GM21447 (cell line): ENCODE results near the gene EMSY.
"Not testable (repeated sequence)": the region's sequence is repeated elsewhere in the genome, so short reads cannot be mapped to it uniquely, and the experiment has no call there.

Source experiments
- ATAC-seq: cut with Tn5 transposase; IDR thresholded peaks from one replicate; pipeline ENCODE4 v1.9.1; 2021; ENCODE audit not compliant: unreplicated experiment

The EMSY gene, protein sequence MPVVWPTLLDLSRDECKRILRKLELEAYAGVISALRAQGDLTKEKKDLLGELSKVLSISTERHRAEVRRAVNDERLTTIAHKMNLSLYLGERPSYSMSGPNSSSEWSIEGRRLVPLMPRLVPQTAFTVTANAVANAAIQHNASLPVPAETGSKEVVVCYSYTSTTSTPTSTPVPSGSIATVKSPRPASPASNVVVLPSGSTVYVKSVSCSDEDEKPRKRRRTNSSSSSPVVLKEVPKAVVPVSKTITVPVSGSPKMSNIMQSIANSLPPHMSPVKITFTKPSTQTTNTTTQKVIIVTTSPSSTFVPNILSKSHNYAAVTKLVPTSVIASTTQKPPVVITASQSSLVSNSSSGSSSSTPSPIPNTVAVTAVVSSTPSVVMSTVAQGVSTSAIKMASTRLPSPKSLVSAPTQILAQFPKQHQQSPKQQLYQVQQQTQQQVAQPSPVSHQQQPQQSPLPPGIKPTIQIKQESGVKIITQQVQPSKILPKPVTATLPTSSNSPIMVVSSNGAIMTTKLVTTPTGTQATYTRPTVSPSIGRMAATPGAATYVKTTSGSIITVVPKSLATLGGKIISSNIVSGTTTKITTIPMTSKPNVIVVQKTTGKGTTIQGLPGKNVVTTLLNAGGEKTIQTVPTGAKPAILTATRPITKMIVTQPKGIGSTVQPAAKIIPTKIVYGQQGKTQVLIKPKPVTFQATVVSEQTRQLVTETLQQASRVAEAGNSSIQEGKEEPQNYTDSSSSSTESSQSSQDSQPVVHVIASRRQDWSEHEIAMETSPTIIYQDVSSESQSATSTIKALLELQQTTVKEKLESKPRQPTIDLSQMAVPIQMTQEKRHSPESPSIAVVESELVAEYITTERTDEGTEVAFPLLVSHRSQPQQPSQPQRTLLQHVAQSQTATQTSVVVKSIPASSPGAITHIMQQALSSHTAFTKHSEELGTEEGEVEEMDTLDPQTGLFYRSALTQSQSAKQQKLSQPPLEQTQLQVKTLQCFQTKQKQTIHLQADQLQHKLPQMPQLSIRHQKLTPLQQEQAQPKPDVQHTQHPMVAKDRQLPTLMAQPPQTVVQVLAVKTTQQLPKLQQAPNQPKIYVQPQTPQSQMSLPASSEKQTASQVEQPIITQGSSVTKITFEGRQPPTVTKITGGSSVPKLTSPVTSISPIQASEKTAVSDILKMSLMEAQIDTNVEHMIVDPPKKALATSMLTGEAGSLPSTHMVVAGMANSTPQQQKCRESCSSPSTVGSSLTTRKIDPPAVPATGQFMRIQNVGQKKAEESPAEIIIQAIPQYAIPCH (N-terminal part only)

DNA sequence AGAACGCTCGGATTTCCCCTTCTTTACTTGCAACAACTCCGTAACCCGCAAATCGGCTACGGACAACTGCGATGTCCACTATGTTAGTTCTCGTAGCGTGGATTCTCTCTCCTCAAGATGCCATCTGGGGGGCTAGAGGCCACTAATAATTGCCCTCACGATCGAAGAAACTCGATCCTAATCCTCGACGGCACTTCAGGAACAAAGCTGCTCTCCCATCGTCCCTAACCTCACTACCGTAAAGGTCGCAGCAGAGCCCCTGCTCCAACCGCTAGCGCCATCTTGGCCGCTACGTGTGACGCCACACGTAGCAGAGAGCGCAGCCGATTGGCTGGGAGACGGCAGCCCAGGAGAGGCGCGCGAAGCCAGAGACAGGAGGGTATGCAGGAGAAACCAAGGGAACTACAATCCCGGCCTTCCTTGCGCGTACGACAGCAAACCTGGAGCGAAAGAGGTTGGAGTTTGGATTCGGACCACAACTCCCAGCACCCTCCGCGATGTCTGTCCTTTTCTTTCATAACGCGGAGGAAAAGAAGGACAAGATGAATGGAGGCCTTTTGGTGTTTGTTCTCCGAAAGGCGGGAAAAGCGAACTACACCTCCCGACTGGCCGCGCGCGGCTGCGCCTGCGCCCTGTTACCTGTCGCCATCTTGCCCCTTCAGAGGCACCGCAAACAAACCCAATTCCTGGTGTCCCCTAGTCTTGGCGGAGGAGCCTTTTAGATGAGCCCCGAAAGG is at the start of gene EMSY:
TSS of gene EMSY (plus strand) at position 635 of the 737 bp plus-strand sequence. CDS start 1,921 bp downstream, outside the sequence.
- peak; percentile 86 for ATAC-seq

DNA sequence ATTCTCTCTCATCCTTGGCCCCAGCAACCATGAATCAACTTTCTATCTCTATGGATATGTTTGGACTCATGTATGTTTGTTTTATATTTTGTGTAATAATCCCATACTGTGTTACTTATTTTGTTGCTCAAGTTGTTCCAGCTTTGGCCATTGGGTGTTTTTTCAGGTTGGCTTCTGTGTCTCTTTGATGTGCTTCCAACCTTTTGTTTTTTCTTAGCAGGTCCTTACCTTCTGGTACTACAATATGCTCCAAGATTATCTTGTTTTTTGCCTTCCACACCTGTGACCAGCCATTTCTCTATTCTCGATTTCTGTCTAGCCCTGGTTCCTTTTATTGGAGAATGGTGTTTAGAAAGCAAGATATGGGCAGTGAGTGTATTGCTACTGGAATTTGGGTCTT is 49.5 kb upstream of the EMSY start:
- ATAC-seq: no peak

DNA sequence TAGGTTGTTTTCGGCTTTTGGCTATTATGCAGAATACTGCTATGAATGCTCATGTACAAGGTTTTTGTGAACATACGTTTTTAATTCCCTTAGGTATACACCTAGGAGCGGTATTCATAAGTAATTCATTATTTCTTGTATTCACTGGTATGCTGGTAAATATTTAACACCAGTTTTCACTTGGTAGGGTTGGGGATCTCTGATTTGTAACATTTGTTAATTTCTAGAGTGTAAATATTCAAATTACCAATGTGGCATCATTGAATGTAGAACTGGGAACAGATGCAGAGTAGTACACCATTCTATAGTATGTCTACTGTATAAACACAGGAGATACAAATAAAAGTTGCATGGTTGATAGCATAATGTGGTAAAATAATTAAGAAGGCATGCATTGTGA is 47.4 kb upstream of the EMSY start:
- peak; percentile 55 for ATAC-seq

DNA sequence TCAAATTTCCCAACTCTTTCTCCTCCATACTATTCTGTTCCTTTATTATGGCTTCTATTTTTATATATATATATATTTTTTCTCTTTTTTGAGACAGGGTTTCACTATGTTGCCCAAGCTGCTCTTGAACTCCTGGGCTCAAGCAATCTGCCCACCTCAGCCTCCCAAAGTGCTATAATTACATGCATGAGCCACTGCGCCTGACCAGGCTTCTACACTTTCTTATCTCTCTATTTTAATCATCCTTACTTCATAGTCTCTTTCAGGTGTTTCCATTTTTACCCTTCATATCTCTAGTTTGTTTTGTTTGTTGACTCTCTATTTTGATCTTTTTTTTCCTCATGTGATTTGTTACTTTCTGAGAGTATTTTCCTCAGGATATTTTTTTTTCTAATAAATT is 43.9 kb upstream of the EMSY start:
- ATAC-seq: no peak

DNA sequence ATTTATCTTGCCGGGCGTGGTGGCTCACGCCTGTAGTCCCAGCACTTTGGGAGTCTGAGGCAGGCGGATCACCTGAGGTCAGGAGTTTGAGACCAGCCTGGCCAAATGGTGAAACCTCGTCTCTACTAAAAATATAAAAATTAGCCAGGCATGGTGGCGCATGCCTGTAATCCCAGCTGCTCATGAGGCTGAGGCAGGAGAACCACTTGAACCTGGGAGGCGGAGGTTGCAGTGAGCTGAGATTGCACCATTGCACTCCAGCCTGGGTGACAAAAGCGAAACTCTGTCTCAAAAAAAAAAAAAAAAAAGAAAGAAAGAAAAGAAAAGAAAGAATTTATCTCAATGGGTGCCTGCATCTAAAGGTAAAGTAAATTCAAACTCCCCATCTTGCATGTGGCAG is 43.3 kb upstream of the EMSY start:
- not testable (repeated sequence) for ATAC-seq

DNA sequence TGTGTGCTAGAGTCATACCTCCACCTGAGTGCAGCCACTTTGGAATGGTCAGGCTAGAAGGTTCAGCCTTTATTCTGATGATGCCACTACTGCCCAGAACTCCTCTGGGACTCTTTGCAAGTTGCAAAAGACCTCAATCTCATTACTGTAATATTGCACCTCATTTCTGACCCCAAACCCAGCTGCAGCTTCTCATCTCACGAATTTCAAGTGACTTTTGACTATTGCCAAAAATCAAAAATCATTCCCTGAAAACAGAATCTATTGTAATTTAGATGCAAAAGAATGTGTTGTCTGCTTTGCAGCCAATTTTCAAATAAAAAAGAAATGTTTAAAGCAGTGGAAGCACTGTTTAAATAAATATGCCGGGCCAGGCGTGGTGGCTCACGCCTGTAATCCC is 38.5 kb upstream of the EMSY start:
- ATAC-seq: no peak

DNA sequence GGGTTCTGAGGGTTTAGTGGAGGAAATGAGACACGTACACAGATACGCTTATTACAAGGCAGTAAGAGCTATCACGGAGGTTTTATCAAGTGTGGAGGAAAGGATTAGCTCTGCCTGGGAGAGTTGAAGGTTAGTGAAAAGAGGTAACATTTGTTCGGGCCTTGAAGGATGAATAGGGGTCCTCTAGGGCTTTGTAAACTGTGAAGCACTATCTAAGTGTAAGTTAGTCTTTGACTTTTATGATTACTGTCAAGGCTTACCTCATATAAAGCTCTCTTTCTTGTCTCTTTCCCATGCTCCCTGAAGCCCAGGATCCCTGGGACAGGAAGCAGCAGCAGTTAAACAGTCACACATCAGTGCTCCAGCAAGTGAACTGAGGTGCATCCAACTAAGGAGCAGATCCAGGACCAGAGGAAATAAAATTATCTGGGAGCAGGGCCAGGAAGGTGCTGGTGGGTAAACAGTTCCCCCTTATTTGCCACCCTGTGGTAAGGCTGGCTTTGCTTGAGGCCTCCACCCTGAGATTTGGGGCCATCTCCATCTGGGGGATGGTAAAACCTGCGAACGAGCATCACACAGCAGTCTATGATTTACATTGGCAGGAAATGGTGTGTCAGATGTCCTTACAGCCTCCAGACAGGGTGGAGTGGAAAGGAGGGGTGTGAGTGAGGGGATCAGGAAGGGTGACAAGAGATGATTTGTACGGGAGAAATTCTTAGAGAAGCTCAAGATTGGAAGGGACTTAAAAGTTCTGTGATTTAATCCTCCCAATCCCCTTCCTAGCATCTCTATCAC is 36.5 kb upstream of the EMSY start:
- no peak for ATAC-seq

DNA sequence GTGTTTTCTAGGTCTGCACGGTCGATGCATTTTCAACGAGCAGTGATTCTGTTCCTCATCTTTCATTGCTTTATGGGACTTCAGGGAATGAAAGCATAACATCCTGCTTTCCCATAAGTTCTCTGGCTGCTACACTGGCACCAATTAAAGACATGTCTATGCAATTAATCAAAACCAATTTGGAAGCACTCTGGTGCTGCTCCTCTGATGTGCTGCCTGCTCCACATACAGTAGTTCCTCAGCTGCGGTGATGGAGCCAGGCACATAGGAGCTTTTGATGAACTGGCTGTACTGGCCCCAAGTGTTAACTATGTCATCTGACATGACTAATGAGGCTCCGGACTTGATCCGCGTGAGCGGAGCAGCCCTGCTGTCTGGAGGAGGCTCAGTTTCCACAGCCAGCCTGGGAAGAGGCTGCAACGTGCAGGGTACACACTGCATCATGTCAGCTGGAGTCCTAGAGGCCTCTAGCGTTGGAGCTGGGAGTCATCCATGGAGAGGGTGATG is 33.9 kb upstream of the EMSY start:
- no peak for ATAC-seq

DNA sequence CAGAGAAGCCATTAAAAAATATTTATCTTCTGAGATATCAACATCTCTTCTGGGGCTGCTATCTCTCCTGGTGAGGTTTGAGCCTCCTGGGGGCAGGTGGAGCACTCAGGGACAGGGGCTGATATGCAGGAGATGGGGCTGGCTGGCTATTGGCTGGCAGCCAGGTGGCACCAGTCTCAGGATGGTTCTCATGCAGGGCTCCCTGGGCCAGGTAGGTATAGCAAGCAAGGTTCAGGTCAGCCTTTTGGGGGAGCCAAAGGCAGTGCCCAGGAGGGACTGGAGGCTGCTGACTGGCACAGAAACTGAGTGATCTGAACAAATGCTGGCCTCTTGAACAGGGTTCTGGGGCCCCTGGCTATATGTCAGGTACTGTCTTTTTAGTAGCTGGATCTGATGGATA is 29.7 kb upstream of the EMSY start:
- ATAC-seq: no peak

DNA sequence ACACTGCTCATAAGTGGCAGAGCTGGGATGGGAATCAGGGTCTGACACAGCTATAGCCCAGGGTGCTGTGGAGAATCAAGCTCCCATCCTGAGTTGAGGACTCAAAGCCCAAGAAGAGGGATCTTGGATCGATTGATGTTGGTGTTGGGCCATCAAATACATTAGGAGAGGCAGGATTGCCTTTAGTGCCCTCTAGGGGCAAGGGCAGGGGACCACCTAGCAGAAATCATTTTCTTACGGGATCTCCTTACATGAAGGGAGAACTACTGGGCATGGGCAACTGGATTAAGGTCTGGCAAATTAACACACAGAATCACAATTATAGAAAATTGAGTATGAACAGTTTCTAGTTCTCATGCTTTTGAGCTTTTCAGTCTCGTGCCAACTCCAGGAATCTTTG is 24.9 kb upstream of the EMSY start:
- no peak for ATAC-seq

DNA sequence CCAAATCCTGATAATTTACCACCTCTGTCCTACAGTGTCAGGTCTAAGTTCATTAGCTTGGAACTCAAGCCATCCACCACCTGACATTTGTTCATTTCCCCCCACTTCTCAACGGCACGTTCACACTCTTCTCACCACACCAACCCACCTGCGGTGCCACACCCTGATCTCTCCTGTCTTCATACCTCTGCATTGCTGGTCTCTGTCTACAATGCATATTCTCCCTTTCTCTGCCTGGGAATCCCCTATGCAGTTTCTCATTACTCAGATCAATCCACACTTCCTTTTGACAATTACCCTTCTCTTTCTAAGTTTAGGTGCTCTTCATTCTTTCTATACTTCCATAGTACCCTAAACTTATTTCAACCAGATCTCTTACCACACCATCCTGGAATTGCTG is 20.4 kb upstream of the EMSY start:
- ATAC-seq: peak; percentile 74

DNA sequence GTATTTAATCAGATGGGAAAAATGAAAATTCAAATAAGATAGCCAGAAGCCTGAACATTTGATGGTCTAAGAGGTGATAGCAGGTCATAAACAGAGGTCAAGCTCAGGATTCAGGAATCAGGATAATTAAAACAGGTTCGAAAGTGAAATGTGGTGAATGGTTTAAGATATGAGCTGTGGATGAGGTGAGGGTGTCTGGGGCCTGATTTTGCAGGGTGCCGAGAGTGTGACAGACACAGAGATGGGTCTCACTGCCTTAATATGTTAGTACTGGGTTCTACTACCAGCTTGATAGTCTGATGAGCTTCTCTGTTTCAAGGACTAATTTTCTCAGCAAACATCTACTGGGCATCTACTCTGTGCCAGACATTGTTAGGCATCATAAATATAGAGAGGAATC is 19.9 kb upstream of the EMSY start:
- no peak for ATAC-seq

DNA sequence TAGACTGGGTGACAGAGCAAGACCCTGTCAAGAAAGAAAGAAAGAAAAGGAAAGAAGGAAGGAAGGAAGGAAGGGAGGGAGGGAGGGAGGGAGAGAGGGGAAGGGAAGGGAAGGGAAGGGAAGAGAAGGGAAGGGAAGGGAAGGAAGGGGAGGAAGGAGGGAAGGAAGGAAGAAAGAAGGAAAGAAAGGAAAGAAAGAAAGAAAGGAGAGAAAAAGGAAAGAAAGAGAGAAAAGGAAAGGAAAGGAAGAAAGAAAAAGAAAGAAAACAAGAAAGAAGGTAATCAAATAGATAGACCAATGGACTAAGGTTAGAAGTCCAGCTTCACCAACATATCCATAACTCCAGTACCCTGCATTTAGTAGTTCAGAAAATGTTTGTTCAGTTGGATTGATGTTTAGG is 18.2 kb upstream of the EMSY start:
- no peak for ATAC-seq

DNA sequence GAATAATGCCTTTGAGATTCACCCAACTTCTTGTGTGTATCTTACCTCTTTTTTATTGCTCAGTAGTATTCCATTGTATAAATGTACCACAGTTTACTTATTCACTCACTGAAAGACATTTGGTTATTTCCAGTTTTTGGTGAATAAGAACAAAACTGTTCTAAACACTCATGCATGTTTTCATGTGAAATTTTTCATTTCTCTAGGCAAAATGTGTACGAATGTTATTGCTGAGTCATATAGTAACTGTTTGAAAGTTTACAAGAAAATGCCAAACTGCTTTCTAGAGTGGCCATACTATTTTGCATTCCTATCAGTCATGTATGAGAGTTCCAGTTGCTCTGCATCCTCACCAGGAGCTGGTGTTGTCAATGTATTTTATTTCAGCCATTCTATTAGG is 8.8 kb upstream of the EMSY start:
- ATAC-seq: no peak

DNA sequence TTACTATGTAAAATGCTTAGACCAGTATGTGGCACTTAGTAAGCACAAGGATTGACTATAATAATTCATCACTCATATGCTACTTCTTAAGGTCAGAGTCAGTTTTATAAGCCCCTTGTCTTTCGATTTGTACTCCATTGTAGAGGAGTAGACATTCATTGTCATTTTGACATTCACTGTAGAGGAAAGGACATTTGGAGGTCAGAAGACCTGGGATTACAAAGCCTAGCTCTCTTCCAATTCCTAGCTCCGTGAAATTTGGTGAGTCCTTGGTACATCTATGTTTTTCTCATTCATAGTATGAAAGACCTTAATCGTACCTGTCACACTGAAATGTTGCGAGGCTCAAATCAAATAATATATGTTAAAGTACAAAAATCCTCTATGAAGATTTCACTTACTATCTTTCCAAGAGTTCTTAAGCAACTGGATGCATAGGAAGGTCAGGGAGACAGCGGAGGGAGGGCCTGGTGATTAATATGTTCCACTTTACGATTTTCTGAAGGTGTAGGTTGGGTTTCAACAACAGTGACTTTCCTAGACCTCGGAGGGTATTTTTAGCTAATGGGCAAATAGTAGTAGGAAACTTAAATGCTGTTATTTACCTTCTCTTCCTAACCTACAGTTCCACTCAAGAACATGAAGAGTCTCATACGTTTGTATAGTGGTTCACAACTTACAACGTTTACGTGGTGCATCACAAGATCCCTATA is 1.4 kb upstream of the EMSY start:
- no peak for ATAC-seq

DNA sequence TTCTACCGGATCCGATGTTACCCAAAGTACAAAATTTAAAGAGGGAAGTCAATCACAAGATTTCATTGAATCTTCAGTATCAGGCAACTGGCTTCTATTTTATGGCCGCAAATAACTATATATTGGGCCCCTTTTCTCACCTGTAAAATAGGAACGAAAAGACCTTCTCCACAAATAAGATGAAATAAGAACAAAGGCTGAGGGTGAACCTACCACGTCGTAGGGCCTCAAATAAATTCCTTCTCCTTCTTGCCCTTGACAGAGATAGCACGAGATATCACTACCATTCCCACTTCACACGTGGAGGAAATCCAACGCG is 794 bp upstream of the EMSY start:
- no peak for ATAC-seq

DNA sequence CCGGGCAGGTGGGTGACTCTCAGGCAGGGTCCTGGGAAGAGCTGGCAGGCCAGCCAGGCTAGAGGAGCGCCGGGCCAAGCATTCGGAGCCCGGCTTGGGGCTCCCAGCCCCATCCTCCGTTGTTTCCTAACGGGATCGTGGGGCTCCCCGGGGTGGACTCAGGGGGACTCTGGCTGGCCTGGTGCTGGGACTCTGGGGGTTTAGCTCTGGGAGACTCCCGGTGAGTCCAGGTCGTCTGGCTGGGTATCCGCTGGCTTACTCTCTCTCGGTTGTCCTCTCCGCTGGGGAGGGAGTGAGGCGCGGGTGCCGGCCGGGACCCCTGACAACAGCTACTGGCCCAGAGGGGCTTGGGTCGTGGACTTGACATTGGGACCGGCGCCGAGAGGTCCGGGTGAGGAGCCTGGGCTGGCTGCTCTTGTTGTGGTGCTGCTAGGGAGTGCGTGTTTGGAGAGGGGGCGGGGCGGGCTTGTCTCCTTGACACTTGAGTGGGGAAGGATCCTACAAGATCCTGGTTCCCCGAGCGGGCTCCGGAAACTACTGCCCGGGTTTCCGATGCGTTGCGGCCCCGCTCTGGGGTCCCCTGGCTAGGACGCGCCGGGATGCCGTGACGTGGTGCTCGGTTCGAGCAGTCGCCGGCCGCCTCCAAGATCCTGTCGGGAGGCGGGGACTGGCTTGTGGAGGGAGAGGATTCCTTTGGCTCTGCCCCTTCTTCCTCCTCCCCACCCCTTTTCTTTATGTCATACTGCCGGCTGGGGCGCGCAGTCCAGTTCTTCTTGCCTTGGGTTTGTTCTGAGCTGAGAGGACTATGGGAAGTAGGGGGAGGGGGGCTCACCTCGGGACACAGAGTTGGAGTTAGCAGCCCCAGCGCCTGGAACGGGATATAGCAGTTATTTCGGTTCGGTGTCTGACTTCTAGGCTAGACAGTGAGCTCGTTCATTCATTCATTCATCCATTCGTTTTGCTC is 585 bp downstream of the EMSY start:
- ATAC-seq: peak; percentile 38

DNA sequence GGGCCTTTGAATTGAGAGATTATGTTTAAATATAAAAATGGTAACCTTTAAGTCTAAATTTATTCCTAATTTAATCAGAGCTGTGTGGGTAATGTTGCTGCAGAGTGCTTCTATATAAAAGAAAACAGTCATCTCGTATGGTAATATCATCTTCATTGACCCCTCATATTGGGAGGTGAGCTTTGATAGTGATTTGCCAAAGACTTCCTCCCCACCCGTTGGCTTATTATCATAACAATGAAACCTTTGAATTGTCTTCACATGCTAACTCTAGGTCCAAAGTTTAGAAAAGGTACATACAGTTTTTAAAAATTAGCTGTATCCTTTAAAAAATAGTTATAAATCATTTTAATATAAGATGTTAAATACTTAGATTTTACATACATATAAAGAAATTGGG is 3.7 kb downstream of the EMSY start:
- no peak for ATAC-seq
